HL-60 (cell line): ENCODE measurements around the gene ATP1A3.

Experiments
- GABPA ChIP-seq: IDR thresholded peaks from 2 replicates; pipeline ENCODE4 v1.6.1; 2012; ENCODE audit warnings: low read depth
- TF ChIP-seq, protein P1 (sequence below): IDR thresholded peaks from one replicate; pipeline ENCODE4 v1.5.1; 2011; ENCODE audit warnings: low read length, control low read depth, inconsistent platforms; ENCODE audit not compliant: insufficient read depth

- TF ChIP-seq, protein P1, sequence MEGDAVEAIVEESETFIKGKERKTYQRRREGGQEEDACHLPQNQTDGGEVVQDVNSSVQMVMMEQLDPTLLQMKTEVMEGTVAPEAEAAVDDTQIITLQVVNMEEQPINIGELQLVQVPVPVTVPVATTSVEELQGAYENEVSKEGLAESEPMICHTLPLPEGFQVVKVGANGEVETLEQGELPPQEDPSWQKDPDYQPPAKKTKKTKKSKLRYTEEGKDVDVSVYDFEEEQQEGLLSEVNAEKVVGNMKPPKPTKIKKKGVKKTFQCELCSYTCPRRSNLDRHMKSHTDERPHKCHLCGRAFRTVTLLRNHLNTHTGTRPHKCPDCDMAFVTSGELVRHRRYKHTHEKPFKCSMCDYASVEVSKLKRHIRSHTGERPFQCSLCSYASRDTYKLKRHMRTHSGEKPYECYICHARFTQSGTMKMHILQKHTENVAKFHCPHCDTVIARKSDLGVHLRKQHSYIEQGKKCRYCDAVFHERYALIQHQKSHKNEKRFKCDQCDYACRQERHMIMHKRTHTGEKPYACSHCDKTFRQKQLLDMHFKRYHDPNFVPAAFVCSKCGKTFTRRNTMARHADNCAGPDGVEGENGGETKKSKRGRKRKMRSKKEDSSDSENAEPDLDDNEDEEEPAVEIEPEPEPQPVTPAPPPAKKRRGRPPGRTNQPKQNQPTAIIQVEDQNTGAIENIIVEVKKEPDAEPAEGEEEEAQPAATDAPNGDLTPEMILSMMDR = no peak
- no peak for TF ChIP-seq GABPA
These were observed 69.6 kb downstream of the ATP1A3 start for GRCh38 chr19:41924151-41925145.
